IMR-90 (cell line): Measurements from ENCODE around the gene ADPGK. TPM values are rescaled to one million over a fixed set of nuclear protein-coding genes. Genes with fewer than 3 reads are reported as not detected.
"Not testable (repeated sequence)": the region's sequence is repeated elsewhere in the genome, so short reads cannot be mapped to it uniquely, and the experiment has no call there.

Experiments used
- ATAC-seq: fragments of 200-7000 bp; cut with Tn5 transposase; 2 replicates; pipeline ENCODE4 v1.9.1; 2020; ENCODE audit warnings: low read depth, mild to moderate bottlenecking, moderate library complexity
- BruUV-seq: library from RNA; stranded (reverse); fragments of 400-500 nt; replicated peaks from 2 replicates; lab custom pipeline; 2021; lab: Mats Ljungman, UMichigan
- CTCF ChIA-PET: fragments of 300-600 bp; formaldehyde crosslinking; extraction: SDS; loops from one replicate; lab custom pipeline; 2021; ENCODE audit warnings: antibody characterized with exemption; lab: Yijun Ruan, JAX
- POLR2A ChIA-PET: fragments of 300-600 bp; sonication (Branson Sonifier 250); formaldehyde crosslinking; loops from one replicate; lab custom pipeline; 2022; ENCODE audit warnings: antibody characterized with exemption; ENCODE audit not compliant: unreplicated experiment; lab: Charles Lee
- DNase-seq: peaks from one replicate; pipeline ENCODE4 v3.0.0; 2013
- H2AFZ ChIP-seq: replicated peaks from 2 replicates; pipeline ENCODE3; 2013; ENCODE audit warnings: low read length, mild to moderate bottlenecking; ENCODE audit not compliant: poor library complexity
- H2AK5ac ChIP-seq: 2 replicates; pipeline ENCODE4 v1.6.1; 2013; ENCODE audit warnings: low read depth, low read length, inconsistent platforms
- H2AK9ac ChIP-seq: replicated peaks from 2 replicates; pipeline ENCODE3; 2013; ENCODE audit warnings: mild to moderate bottlenecking, low read depth, low read length, moderate library complexity; ENCODE audit not compliant: poor library complexity
- H2BK120ac ChIP-seq: 2 replicates; pipeline ENCODE4 v1.6.1; 2013; ENCODE audit warnings: low read depth, low read length, inconsistent platforms
- H2BK15ac ChIP-seq: 3 replicates; pipeline ENCODE4 v1.6.1; 2013; ENCODE audit warnings: low read depth, low read length, inconsistent platforms
- H2BK20ac ChIP-seq: 2 replicates; pipeline ENCODE4 v1.6.1; 2013; ENCODE audit warnings: low read depth, mild to moderate bottlenecking, inconsistent platforms, low read length, moderate library complexity
- H2BK5ac ChIP-seq: 2 replicates; pipeline ENCODE4 v1.6.1; 2013; ENCODE audit warnings: mild to moderate bottlenecking, low read depth, low read length, inconsistent platforms; ENCODE audit not compliant: poor library complexity, severe bottlenecking
- H3K14ac ChIP-seq: replicated peaks from 2 replicates; pipeline ENCODE4 v1.6.1; 2013; ENCODE audit warnings: low read depth, low read length, inconsistent platforms
- H3K18ac ChIP-seq: 2 replicates; pipeline ENCODE4 v1.6.1; 2013; ENCODE audit warnings: low read depth, low read length, control low read depth
- H3K23ac ChIP-seq: 2 replicates; pipeline ENCODE4 v1.6.1; 2013; ENCODE audit warnings: low read depth, low read length, inconsistent platforms
- H3K27ac ChIP-seq: 2 replicates; pipeline ENCODE4 v1.5.1; 2013; ENCODE audit warnings: mild to moderate bottlenecking, control low read depth, low read length; ENCODE audit not compliant: insufficient read depth
- H3K27me3 ChIP-seq: 2 replicates; pipeline ENCODE4 v1.6.1; 2013; ENCODE audit warnings: low read length; ENCODE audit not compliant: control insufficient read depth, insufficient read depth
- H3K36me3 ChIP-seq: 2 replicates; pipeline ENCODE4 v1.6.1; 2013; ENCODE audit warnings: low read length, mixed read lengths; ENCODE audit not compliant: control insufficient read depth, insufficient read depth
- H3K4ac ChIP-seq: 2 replicates; pipeline ENCODE4 v1.6.1; 2013; ENCODE audit warnings: low read depth, low read length, inconsistent platforms
- H3K4me1 ChIP-seq: 2 replicates; pipeline ENCODE4 v1.6.1; 2013; ENCODE audit warnings: low read length, mixed read lengths; ENCODE audit not compliant: control insufficient read depth, insufficient read depth
- H3K4me2 ChIP-seq: 2 replicates; pipeline ENCODE4 v1.6.1; 2013; ENCODE audit warnings: low read depth, mild to moderate bottlenecking, control low read depth, low read length, moderate library complexity
- H3K4me3 ChIP-seq: 2 replicates; pipeline ENCODE4 v1.5.1; 2013; ENCODE audit warnings: low read depth, mild to moderate bottlenecking, control low read depth, low read length, moderate library complexity; ENCODE audit not compliant: insufficient read depth
- H3K56ac ChIP-seq: 2 replicates; pipeline ENCODE4 v1.6.1; 2013; ENCODE audit warnings: low read length, inconsistent platforms; ENCODE audit not compliant: insufficient read depth; ENCODE audit errors: extremely low read depth
- H3K79me1 ChIP-seq, 2 experiments: 2 replicates each; pipeline ENCODE4 v1.6.1; 2013; ENCODE audit warnings: low read length in 2 of 2, inconsistent platforms in 1 of 2, low read depth in 1 of 2
- H3K9ac ChIP-seq: 2 replicates; pipeline ENCODE4 v1.6.1; 2013; ENCODE audit warnings: low read depth, low read length, control low read depth
- H3K9me1 ChIP-seq: 2 replicates; pipeline ENCODE4 v1.6.1; 2013; ENCODE audit warnings: low read length, inconsistent platforms; ENCODE audit not compliant: insufficient read depth
- H3K9me3 ChIP-seq: 2 replicates; pipeline ENCODE4 v1.6.1; 2013; ENCODE audit warnings: low read length; ENCODE audit not compliant: control insufficient read depth, insufficient read depth
- H4K20me1 ChIP-seq: 2 replicates; pipeline ENCODE4 v1.6.1; 2013; ENCODE audit warnings: low read length, inconsistent platforms; ENCODE audit not compliant: insufficient read depth
- H4K5ac ChIP-seq: 2 replicates; pipeline ENCODE4 v1.6.1; 2013; ENCODE audit warnings: mild to moderate bottlenecking, low read depth, low read length, control low read depth
- H4K8ac ChIP-seq, 2 experiments: 2 replicates each; pipeline ENCODE4 v1.6.1; 2013; ENCODE audit warnings: low read depth in 2 of 2, low read length in 2 of 2, control low read depth in 1 of 2, inconsistent platforms in 1 of 2
- H4K91ac ChIP-seq: 2 replicates; pipeline ENCODE4 v1.6.1; 2013; ENCODE audit warnings: low read depth, low read length, inconsistent platforms; ENCODE audit not compliant: insufficient read depth
- ELK1 ChIP-seq: fragments of 150-350 bp; IDR thresholded peaks from 2 replicates; pipeline ENCODE4 v1.6.1; 2016; ENCODE audit warnings: low read depth, mild to moderate bottlenecking, low read length, moderate library complexity, borderline replicate concordance
- FOS ChIP-seq: fragments of 150-350 bp; IDR thresholded peaks from 2 replicates; pipeline ENCODE4 v1.6.1; 2016; ENCODE audit warnings: low read depth, low read length
- MAFK ChIP-seq: IDR thresholded peaks from 2 replicates; pipeline ENCODE4 v1.6.1; 2012; ENCODE audit warnings: low read depth, low read length, improper control_type of control experiment
- SMC3 ChIP-seq: fragments of 150-350 bp; IDR thresholded peaks from 2 replicates; pipeline ENCODE4 v1.6.1; 2016; ENCODE audit warnings: low read depth, mild to moderate bottlenecking, antibody characterized with exemption, low read length, moderate library complexity
- WGBS, 2 experiments: methylation state at CpG; one replicate each; pipeline versions ENCODE4 v1.1.5 to v1.1.7; 2013; ENCODE audit warnings: missing lambda C conversion rate in 2 of 2; ENCODE audit not compliant: insufficient read length in 1 of 2; ENCODE audit errors: extremely low coverage in 2 of 2; 5-methylcytosine and 5-hydroxymethylcytosine counted together
- dilution Hi-C: fragments of 300-500 bp; cut with HindIII; formaldehyde crosslinking; loops from one replicate; pipeline ENCODE4 v1.14.3; 2018; ENCODE audit warnings: low sequenced_read_pairs; ENCODE audit not compliant: unreplicated experiment
- in situ Hi-C: fragments of 300-500 bp; cut with MboI; formaldehyde crosslinking; loops from 3 replicates; pipeline ENCODE4 v1.14.3; 2019; ENCODE audit warnings: low sequenced_read_pairs, inconsistent platforms, mixed read lengths
- intact Hi-C: fragments of 100-400 bp; cut with micrococcal nuclease; formaldehyde crosslinking; loops from 2 replicates; pipeline ENCODE4 v1.10.0; 2022
- polyA plus RNA-seq, 3 experiments: library from polyadenylated mRNA; depleted of rRNA; stranded (reverse); fragments of >200 nt; gene quantifications; 2 replicates each; pipeline ENCODE4 v1.2.3, GENCODE V29; 2012; ENCODE audit warnings: low replicate concordance in 1 of 3
- total RNA-seq: library from RNA; depleted of rRNA; stranded (reverse); fragments of >200 nt; gene quantifications from 2 replicates; pipeline ENCODE4 v1.2.3, GENCODE V29; 2012

The ADPGK gene
- total and polyA plus RNA-seq, 2 of the 4 experiments (the other 2 are of a cell fraction): 53.2 to 62.8 TPM

GRCh38 chr15:72728821-72729220 lies 54.7 kb downstream of the ADPGK start:
- Histone ChIP-seq H2BK15ac (no peak overlapping the region), H3K4ac (no peak overlapping the region), H3K27ac (no peak overlapping the region), H3K23ac (no peak overlapping the region), H3K27me3 (no peaks in the 10 kb centered on the region), H3K79me1 (no peaks in the 10 kb centered on the region), H2BK20ac (no peak overlapping the region), H4K20me1 (no peaks in the 10 kb centered on the region), H3K4me3 (no peak overlapping the region), H2BK5ac (no peak overlapping the region), H3K9ac (no peak overlapping the region), H3K9me1 (no peaks in the 10 kb centered on the region), H3K56ac (no peak overlapping the region), H3K9me3 (no peaks in the 10 kb centered on the region), H3K14ac (no peak overlapping the region), H3K18ac (no peak overlapping the region), H2AK9ac (no peak overlapping the region), H3K4me1 (no peaks in the 10 kb centered on the region), H2AFZ (no peak overlapping the region), H4K5ac (no peak overlapping the region), H3K4me2 (no peak overlapping the region), H2AK5ac (no peak overlapping the region), H2BK120ac (no peak overlapping the region), H4K91ac (no peak overlapping the region), H3K36me3 (peaks cover 3% of the 10 kb centered on the region; the same call in 1 of the 2 replicates), H4K8ac (no peak overlapping the region)
- TF ChIP-seq FOS: no peak
- TF ChIP-seq SMC3: no peak
- no peak for TF ChIP-seq ELK1
- TF ChIP-seq MAFK: no peak
- DNase-seq (no peak), ATAC-seq (no peak)
- intact Hi-C loops (loop anchor here (10.0 kb wide), 1 partner anchor 516 kb away; no protein-coding TSS in a partner anchor), dilution Hi-C loops (no loop called here), in situ Hi-C loops (loop anchor here (10.0 kb wide), 1 partner anchor 356 kb away; no protein-coding TSS in a partner anchor)
- WGBS, 2 experiments: no CpG with 5 or more reads among the region's 1 CpG
- ChIA-PET POLR2A (no interaction called here), CTCF (no interaction called here)
- BruUV-seq: no TSS peak

GRCh38 chr15:72728249-72728648 lies 55.3 kb downstream of the ADPGK start:
- H4K8ac ChIP-seq, H4K91ac ChIP-seq, H3K56ac ChIP-seq, H2AFZ ChIP-seq, H3K14ac ChIP-seq, H3K27me3 ChIP-seq, BruUV-seq, H3K23ac ChIP-seq, H2BK120ac ChIP-seq, H3K18ac ChIP-seq, H2AK5ac ChIP-seq, H3K36me3 ChIP-seq, H4K20me1 ChIP-seq, H2BK5ac ChIP-seq, H3K79me1 ChIP-seq, H3K27ac ChIP-seq, H2BK20ac ChIP-seq, H3K9ac ChIP-seq, H3K4ac ChIP-seq, H3K9me3 ChIP-seq, CTCF ChIA-PET, H2AK9ac ChIP-seq, H3K4me2 ChIP-seq, H4K5ac ChIP-seq, H3K9me1 ChIP-seq, POLR2A ChIA-PET, H3K4me1 ChIP-seq, H2BK15ac ChIP-seq, H3K4me3 ChIP-seq, dilution Hi-C loops: not testable (repeated sequence)
- ATAC-seq (peak; percentile 61), DNase-seq (peak; percentile 46)
- in situ Hi-C loops: loop anchor here (10.0 kb wide), 1 partner anchor 357 kb away; no protein-coding TSS in a partner anchor
- WGBS, 2 experiments: no CpG with 5 or more reads among the region's 1 CpG
- intact Hi-C loops: loop anchor here (10.0 kb wide), 1 partner anchor 517 kb away; no protein-coding TSS in a partner anchor
